OCI-LY7 (cell line): ENCODE data around the gene NCS1. TPM values are rescaled to one million over a fixed set of nuclear protein-coding genes. Genes with fewer than 3 reads are reported as not detected.

ENCODE experiments used
- BruUV-seq: library from RNA; stranded (reverse); fragments of 400-500 nt; replicated peaks from 2 replicates; lab custom pipeline; 2021; lab: Mats Ljungman, UMichigan
- CTCF ChIA-PET: fragments of 300-600 bp; sonication (Branson Sonifier 250); formaldehyde crosslinking; loops from one replicate; lab custom pipeline; 2022; ENCODE audit warnings: antibody characterized with exemption; ENCODE audit not compliant: unreplicated experiment; lab: Charles Lee
- POLR2A ChIA-PET: fragments of 300-600 bp; sonication (Branson Sonifier 250); formaldehyde crosslinking; loops from one replicate; lab custom pipeline; 2022; ENCODE audit warnings: antibody characterized with exemption; lab: Charles Lee
- DNase-seq: peaks from one replicate; pipeline ENCODE4 v3.0.0-alpha.2; 2015; ENCODE audit warnings: low spot score
- H2AFZ ChIP-seq: fragments of 200-600 bp; sonication (generic), shearing (Covaris generic); 2 replicates; pipeline ENCODE4 v1.6.1; 2014; ENCODE audit warnings: mild to moderate bottlenecking, antibody characterized with exemption, low read length, moderate library complexity
- H3K27ac ChIP-seq: fragments of 200-600 bp; sonication (generic); 2 replicates; pipeline ENCODE4 v1.5.1; 2014; ENCODE audit warnings: mixed run types, low read depth, mild to moderate bottlenecking, moderate library complexity, low read length, inconsistent platforms; ENCODE audit not compliant: poor library complexity, severe bottlenecking
- H3K36me3 ChIP-seq: fragments of 200-600 bp; sonication (generic); 2 replicates; pipeline ENCODE4 v1.6.1; 2014; ENCODE audit warnings: mild to moderate bottlenecking, antibody characterized with exemption, low read length, moderate library complexity, mixed read lengths; ENCODE audit not compliant: insufficient read depth
- H3K4me1 ChIP-seq: fragments of 200-600 bp; sonication (generic); 2 replicates; pipeline ENCODE4 v1.5.1; 2014; ENCODE audit warnings: mild to moderate bottlenecking, low read length; ENCODE audit not compliant: insufficient read depth, poor library complexity, severe bottlenecking
- H3K4me2 ChIP-seq: fragments of 200-600 bp; sonication (generic); 2 replicates; pipeline ENCODE4 v1.6.1; 2014; ENCODE audit warnings: mild to moderate bottlenecking, low read length
- H3K4me3 ChIP-seq: fragments of 200-600 bp; sonication (generic); 2 replicates; pipeline ENCODE4 v1.5.1; 2014; ENCODE audit warnings: mild to moderate bottlenecking, low read depth, low read length; ENCODE audit not compliant: poor library complexity, severe bottlenecking
- H3K79me2 ChIP-seq: fragments of 200-600 bp; sonication (generic); 2 replicates; pipeline ENCODE4 v1.6.1; 2016; ENCODE audit warnings: low read depth, mild to moderate bottlenecking, low read length, moderate library complexity, mixed read lengths; ENCODE audit not compliant: insufficient read depth
- H3K9me2 ChIP-seq: fragments of 200-600 bp; sonication (generic); 2 replicates; pipeline ENCODE4 v1.6.1; 2016; ENCODE audit warnings: mild to moderate bottlenecking, low read length, mixed read lengths; ENCODE audit not compliant: insufficient read depth
- H3K9me3 ChIP-seq: fragments of 200-600 bp; sonication (generic); 2 replicates; pipeline ENCODE4 v1.6.1; 2014; ENCODE audit warnings: mild to moderate bottlenecking, mixed run types, low read length, mixed read lengths
- H4K20me1 ChIP-seq: fragments of 200-600 bp; sonication (generic); 2 replicates; pipeline ENCODE4 v1.6.1; 2014; ENCODE audit warnings: mild to moderate bottlenecking, antibody characterized with exemption, low read length, moderate library complexity, mixed read lengths; ENCODE audit not compliant: insufficient read depth
- EZH2phosphoT487 ChIP-seq: fragments of 200-600 bp; sonication (generic); IDR thresholded peaks from 2 replicates; pipeline ENCODE4 v1.6.1; 2018; ENCODE audit warnings: low read depth, borderline replicate concordance, mild to moderate bottlenecking, mixed run types, antibody characterized with exemption, low read length, moderate library complexity, mixed read lengths
- intact Hi-C: fragments of 100-400 bp; cut with micrococcal nuclease; formaldehyde crosslinking; loops from one replicate; pipeline ENCODE4 v1.10.0; 2022; ENCODE audit not compliant: unreplicated experiment
- total RNA-seq, 2 experiments: library from RNA; depleted of rRNA in 1 of 2; stranded (reverse); fragments of >200 nt in 1 of 2; shearing (Covaris generic) in 1 of 2; gene quantifications; 2 replicates each; pipeline ENCODE4 v1.2.3, GENCODE V29; 2014 to 2022
- TF ChIP-seq, protein P1 (sequence below): fragments of 200-600 bp; sonication (generic); conservative IDR thresholded peaks from 2 replicates; pipeline ENCODE4 v1.5.1; 2014; ENCODE audit warnings: mild to moderate bottlenecking, antibody characterized with exemption, low read length, moderate library complexity, mixed read lengths

Gene NCS1
- total RNA-seq, 2 experiments from 2014 or later, result not detected

DNA sequence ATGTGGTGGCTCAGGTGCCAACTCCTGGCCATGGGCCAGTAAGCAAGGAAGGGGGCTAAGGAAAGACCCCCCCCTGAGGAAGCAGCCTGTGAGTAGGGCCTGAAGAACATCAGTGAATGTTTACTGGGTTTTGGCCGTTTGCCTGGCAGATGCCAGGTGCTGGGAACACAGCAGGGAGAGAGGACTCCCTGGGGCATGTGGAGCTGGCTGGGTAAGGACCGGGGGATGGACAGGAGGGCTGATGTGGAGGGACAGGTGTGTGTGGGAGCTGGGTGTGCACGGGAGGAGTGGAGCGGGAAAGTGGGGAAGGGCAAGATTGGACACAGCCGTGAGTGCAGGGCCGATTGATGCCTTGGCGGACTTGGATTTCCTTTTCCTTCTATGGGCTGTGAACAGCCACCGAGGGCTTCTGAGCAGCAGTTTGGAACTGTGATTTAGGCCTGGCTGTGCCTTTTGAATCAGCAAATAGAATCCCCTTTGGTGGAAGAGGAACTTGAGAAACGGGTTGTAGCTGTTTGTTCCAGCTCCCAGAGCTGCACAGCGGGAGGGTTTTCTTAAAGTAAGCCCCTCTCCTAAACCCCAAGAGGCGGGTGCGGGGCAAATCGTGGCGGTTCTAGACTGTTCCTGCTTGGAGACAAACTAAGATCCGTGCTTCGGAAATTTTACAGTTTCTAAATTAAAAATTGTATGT lies 96.5 kb downstream of the NCS1 start:
- DNase-seq, result no peak
- ChIA-PET POLR2A (interaction anchor here (0.6 kb wide), 1 partner anchor 63 kb away, joined by 8 read pairs; no protein-coding TSS in a partner anchor), CTCF (no interaction called here)
- Histone ChIP-seq H2AFZ (no peak overlapping the region), H3K4me2 (no peak overlapping the region), H3K36me3 (no peaks in the 10 kb centered on the region), H3K79me2 (no peaks in the 10 kb centered on the region), H3K4me1 (no peaks in the 10 kb centered on the region), H3K27ac (no peak overlapping the region), H3K9me2 (no peaks in the 10 kb centered on the region), H4K20me1 (no peaks in the 10 kb centered on the region), H3K4me3 (no peak overlapping the region), H3K9me3 (no peaks in the 10 kb centered on the region)
- no TSS peak for BruUV-seq
- TF ChIP-seq EZH2phosphoT487, result no peak
- TF ChIP-seq, protein P1, sequence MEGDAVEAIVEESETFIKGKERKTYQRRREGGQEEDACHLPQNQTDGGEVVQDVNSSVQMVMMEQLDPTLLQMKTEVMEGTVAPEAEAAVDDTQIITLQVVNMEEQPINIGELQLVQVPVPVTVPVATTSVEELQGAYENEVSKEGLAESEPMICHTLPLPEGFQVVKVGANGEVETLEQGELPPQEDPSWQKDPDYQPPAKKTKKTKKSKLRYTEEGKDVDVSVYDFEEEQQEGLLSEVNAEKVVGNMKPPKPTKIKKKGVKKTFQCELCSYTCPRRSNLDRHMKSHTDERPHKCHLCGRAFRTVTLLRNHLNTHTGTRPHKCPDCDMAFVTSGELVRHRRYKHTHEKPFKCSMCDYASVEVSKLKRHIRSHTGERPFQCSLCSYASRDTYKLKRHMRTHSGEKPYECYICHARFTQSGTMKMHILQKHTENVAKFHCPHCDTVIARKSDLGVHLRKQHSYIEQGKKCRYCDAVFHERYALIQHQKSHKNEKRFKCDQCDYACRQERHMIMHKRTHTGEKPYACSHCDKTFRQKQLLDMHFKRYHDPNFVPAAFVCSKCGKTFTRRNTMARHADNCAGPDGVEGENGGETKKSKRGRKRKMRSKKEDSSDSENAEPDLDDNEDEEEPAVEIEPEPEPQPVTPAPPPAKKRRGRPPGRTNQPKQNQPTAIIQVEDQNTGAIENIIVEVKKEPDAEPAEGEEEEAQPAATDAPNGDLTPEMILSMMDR, result no peak
- intact Hi-C loops, result no loop called here

DNA sequence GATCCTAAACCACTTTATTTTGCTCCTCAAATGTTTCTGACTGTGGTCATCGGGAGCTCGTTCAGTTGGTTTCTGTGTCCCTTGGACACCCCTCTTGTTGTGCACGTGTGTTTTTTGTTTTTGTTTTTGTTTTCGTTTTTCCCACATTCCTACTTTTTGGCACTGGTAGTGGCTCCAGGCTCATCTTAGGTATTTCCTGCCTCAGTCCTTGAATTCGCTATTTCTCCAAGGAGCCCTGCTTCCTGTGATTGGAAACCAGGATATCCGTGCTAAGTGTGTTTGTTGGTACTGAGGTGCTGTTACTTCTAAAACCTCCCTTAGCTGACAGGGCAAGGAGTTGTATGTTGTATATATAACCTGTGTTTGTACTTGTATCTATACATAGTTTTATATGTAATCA lies 99.3 kb downstream of the NCS1 start:
- no peak for DNase-seq
- Histone ChIP-seq H3K4me3 (no peak overlapping the region), H2AFZ (no peak overlapping the region), H3K4me1 (no peaks in the 10 kb centered on the region), H3K9me3 (no peaks in the 10 kb centered on the region), H3K27ac (no peak overlapping the region), H4K20me1 (no peaks in the 10 kb centered on the region), H3K9me2 (no peaks in the 10 kb centered on the region), H3K79me2 (no peaks in the 10 kb centered on the region), H3K36me3 (no peaks in the 10 kb centered on the region), H3K4me2 (no peak overlapping the region)
- intact Hi-C loops, result no loop called here
- TF ChIP-seq EZH2phosphoT487, result no peak
- TF ChIP-seq, protein P1, result no peak
- ChIA-PET POLR2A (no interaction called here), CTCF (no interaction called here)
- no TSS peak for BruUV-seq

DNA sequence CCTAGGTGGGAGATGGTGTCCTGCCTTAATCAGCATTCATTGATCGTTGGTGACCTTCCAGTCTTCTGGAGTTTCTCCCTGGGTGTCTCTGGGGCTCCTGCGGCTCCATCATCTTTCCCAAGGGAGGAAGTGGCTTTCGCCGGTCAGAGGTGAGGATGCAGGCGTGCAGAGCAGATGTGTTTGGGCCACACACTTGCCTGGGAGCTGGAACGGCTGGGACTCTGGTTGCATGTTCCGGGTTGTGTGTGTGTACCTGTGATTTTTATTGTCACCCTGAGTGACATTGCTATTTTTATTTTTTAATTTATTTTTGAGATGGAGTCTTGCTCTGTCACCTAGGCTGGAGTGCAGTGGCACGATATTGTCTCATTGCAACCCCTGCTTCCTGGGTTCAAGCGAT lies 103.0 kb downstream of the NCS1 start:
- Histone ChIP-seq H3K9me2 (no peaks in the 10 kb centered on the region), H3K4me2 (no peak overlapping the region), H3K27ac (no peak overlapping the region), H3K4me1 (no peaks in the 10 kb centered on the region), H4K20me1 (no peaks in the 10 kb centered on the region), H3K36me3 (no peaks in the 10 kb centered on the region), H3K4me3 (no peak overlapping the region), H3K79me2 (no peaks in the 10 kb centered on the region), H3K9me3 (no peaks in the 10 kb centered on the region), H2AFZ (no peak overlapping the region)
- CTCF ChIA-PET, result no interaction called here
- intact Hi-C loops, result no loop called here
- TF ChIP-seq, protein P1, result no peak
- TF ChIP-seq EZH2phosphoT487, result no peak
- no peak for DNase-seq
- POLR2A ChIA-PET, result no interaction called here
- BruUV-seq, result no TSS peak
